ENCODE measurements around the gene ARL2BP. TPM values are rescaled to one million over a fixed set of nuclear protein-coding genes. Genes with fewer than 3 reads are reported as not detected.

Gene ARL2BP
- total and polyA plus RNA-seq, 2 of the 13 experiments (the other 11 are each of a cell fraction or from before 2014, with no cell fraction given): 64.3 to 67.6 TPM

DNA sequence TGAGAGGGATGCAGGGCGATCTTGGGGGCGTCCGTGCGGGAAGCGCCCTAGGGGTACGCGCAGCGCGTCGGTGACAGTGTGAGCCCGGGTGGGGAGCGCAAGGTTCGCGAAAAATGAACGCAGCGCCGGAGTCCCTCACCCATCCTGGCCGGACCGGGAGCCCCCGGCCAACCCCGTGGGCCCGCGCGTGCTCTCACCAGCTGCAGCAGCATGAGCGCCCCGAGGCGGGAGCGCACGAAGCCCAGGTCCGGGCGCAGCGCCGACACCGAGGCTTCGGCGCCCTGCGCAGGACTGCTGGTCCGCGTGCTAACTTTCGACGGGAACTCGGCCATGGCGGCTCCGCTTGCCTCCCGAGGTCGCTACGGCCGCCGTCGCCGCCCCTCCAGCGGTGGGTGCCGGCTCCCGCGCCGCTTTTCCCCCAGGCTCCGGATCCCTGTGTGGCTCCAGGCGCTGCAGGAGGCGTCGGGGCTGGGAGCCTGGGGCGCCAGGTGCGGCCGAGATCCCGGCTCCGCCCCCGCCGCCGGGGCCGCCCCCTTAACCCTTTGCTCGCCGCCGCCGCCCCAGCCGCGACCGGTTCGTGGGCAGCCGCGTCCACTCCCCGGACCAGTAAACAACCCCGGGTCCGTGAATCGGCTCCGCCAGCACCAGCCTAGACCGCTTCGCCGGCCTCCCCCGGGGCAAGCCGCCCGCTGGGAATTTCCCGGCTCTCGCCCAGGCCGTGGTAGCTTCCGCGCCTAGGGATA lies 39.3 kb downstream of the ARL2BP start, which contains the start of gene PLLP (continued):
- TF ChIP-seq, protein P1, sequence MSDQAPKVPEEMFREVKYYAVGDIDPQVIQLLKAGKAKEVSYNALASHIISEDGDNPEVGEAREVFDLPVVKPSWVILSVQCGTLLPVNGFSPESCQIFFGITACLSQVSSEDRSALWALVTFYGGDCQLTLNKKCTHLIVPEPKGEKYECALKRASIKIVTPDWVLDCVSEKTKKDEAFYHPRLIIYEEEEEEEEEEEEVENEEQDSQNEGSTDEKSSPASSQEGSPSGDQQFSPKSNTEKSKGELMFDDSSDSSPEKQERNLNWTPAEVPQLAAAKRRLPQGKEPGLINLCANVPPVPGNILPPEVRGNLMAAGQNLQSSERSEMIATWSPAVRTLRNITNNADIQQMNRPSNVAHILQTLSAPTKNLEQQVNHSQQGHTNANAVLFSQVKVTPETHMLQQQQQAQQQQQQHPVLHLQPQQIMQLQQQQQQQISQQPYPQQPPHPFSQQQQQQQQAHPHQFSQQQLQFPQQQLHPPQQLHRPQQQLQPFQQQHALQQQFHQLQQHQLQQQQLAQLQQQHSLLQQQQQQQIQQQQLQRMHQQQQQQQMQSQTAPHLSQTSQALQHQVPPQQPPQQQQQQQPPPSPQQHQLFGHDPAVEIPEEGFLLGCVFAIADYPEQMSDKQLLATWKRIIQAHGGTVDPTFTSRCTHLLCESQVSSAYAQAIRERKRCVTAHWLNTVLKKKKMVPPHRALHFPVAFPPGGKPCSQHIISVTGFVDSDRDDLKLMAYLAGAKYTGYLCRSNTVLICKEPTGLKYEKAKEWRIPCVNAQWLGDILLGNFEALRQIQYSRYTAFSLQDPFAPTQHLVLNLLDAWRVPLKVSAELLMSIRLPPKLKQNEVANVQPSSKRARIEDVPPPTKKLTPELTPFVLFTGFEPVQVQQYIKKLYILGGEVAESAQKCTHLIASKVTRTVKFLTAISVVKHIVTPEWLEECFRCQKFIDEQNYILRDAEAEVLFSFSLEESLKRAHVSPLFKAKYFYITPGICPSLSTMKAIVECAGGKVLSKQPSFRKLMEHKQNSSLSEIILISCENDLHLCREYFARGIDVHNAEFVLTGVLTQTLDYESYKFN (CRISPR knock-in tag; conservative IDR thresholded peaks at IDR 0.05): peak; percentile 56
- TF ChIP-seq ZNF670 (CRISPR knock-in tag; IDR thresholded peaks at IDR 0.05; ENCODE audit: borderline replicate concordance) (no peak; the same call in 1 of the 2 replicates), NAIF1 (CRISPR knock-in tag; IDR thresholded peaks at IDR 0.05; ENCODE audit: borderline replicate concordance) (peak; percentile 78; the same call in 1 of the 2 replicates), MTA1 (CRISPR knock-in tag; IDR thresholded peaks at IDR 0.05; ENCODE audit: borderline replicate concordance) (peak; percentile 90), ZSCAN25 (CRISPR knock-in tag; IDR thresholded peaks at IDR 0.05) (peak; percentile 88), KDM3A (CRISPR knock-in tag; IDR thresholded peaks at IDR 0.05; ENCODE audit: low read depth) (no peak; the same call in 1 of the 2 replicates), PHF21A (CRISPR knock-in tag; IDR thresholded peaks at IDR 0.05) (peak; percentile 77), MED1 (CRISPR knock-in tag; IDR thresholded peaks at IDR 0.05) (peak; percentile 86), ZNF280B (CRISPR knock-in tag; IDR thresholded peaks at IDR 0.05; ENCODE audit: borderline replicate concordance) (peak; percentile 97), CHD4 (IDR thresholded peaks at IDR 0.05; ENCODE audit: borderline replicate concordance, low read length) (0 out of 2 replicates have a peak, but pooled peaks have one; percentile 92), IRF9 (CRISPR knock-in tag; IDR thresholded peaks at IDR 0.05; ENCODE audit: borderline replicate concordance) (peak; percentile 98), MLLT10 (CRISPR knock-in tag; IDR thresholded peaks at IDR 0.05) (no peak)
- TF ChIP-seq, protein P2, sequence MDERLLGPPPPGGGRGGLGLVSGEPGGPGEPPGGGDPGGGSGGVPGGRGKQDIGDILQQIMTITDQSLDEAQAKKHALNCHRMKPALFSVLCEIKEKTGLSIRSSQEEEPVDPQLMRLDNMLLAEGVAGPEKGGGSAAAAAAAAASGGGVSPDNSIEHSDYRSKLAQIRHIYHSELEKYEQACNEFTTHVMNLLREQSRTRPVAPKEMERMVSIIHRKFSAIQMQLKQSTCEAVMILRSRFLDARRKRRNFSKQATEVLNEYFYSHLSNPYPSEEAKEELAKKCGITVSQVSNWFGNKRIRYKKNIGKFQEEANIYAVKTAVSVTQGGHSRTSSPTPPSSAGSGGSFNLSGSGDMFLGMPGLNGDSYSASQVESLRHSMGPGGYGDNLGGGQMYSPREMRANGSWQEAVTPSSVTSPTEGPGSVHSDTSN (CRISPR knock-in tag; IDR thresholded peaks at IDR 0.05): no peak
- TF ChIP-seq, protein P3, sequence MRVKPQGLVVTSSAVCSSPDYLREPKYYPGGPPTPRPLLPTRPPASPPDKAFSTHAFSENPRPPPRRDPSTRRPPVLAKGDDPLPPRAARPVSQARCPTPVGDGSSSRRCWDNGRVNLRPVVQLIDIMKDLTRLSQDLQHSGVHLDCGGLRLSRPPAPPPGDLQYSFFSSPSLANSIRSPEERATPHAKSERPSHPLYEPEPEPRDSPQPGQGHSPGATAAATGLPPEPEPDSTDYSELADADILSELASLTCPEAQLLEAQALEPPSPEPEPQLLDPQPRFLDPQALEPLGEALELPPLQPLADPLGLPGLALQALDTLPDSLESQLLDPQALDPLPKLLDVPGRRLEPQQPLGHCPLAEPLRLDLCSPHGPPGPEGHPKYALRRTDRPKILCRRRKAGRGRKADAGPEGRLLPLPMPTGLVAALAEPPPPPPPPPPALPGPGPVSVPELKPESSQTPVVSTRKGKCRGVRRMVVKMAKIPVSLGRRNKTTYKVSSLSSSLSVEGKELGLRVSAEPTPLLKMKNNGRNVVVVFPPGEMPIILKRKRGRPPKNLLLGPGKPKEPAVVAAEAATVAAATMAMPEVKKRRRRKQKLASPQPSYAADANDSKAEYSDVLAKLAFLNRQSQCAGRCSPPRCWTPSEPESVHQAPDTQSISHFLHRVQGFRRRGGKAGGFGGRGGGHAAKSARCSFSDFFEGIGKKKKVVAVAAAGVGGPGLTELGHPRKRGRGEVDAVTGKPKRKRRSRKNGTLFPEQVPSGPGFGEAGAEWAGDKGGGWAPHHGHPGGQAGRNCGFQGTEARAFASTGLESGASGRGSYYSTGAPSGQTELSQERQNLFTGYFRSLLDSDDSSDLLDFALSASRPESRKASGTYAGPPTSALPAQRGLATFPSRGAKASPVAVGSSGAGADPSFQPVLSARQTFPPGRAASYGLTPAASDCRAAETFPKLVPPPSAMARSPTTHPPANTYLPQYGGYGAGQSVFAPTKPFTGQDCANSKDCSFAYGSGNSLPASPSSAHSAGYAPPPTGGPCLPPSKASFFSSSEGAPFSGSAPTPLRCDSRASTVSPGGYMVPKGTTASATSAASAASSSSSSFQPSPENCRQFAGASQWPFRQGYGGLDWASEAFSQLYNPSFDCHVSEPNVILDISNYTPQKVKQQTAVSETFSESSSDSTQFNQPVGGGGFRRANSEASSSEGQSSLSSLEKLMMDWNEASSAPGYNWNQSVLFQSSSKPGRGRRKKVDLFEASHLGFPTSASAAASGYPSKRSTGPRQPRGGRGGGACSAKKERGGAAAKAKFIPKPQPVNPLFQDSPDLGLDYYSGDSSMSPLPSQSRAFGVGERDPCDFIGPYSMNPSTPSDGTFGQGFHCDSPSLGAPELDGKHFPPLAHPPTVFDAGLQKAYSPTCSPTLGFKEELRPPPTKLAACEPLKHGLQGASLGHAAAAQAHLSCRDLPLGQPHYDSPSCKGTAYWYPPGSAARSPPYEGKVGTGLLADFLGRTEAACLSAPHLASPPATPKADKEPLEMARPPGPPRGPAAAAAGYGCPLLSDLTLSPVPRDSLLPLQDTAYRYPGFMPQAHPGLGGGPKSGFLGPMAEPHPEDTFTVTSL (CRISPR knock-in tag; IDR thresholded peaks at IDR 0.05; ENCODE audit: borderline replicate concordance): no peak; the same call in 1 of the 2 replicates
